ENCODE results near the gene IDI2. TPM values are rescaled to one million over a fixed set of nuclear protein-coding genes. Genes with fewer than 3 reads are reported as not detected.

IDI2 gene
- total and polyA plus RNA-seq, 2 of the 13 experiments (the other 11 are each of a cell fraction or from before 2014, with no cell fraction given): not detected

DNA sequence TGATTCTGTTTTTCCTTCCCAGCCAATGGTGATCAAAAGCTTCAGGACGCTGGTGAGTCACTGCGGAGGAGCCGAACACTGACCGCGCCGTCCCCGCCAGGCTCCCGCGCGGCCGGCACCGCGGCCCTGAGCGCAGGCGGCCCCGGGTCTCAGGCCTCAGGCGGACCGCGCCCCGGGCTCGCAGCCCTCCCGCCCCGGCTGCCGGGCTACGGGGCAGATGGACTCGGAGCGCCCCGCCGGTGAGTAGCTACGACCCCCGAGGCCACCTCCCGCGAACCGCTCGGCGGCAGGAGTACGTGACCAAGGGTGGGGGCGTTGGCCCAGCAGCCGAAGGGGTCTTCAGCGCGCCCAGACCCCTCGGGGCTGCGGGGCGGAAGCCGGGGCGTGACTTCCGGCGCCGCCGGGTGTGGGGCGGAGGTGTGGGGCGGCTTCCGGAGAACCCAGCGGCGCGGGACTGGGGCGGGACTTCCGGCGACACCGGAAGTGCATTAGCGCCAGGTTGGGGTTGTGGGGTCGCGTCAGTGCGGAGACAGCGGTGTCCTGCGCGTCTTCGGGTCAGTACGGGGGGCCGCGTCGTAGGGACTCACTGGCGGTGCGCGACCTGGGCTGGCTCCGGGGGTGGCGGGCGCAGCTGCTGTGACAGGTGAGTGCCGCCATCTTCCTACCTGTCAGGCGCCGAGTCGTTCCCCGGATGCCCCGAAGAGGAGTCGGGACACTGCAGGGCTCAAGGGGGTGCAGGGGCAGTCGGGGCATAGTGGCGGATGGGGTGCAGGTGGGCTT is 30.9 kb upstream of the IDI2 start, which contains the start of gene WDR37 (continued):
- TF ChIP-seq, protein P1, sequence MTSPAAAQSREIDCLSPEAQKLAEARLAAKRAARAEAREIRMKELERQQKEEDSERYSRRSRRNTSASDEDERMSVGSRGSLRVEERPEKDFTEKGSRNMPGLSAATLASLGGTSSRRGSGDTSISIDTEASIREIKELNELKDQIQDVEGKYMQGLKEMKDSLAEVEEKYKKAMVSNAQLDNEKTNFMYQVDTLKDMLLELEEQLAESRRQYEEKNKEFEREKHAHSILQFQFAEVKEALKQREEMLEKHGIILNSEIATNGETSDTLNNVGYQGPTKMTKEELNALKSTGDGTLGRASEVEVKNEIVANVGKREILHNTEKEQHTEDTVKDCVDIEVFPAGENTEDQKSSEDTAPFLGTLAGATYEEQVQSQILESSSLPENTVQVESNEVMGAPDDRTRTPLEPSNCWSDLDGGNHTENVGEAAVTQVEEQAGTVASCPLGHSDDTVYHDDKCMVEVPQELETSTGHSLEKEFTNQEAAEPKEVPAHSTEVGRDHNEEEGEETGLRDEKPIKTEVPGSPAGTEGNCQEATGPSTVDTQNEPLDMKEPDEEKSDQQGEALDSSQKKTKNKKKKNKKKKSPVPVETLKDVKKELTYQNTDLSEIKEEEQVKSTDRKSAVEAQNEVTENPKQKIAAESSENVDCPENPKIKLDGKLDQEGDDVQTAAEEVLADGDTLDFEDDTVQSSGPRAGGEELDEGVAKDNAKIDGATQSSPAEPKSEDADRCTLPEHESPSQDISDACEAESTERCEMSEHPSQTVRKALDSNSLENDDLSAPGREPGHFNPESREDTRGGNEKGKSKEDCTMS (CRISPR knock-in tag; conservative IDR thresholded peaks at IDR 0.05): no peak
- TF ChIP-seq ZFP1 (CRISPR knock-in tag; IDR thresholded peaks at IDR 0.05) (0 out of 2 replicates have a peak, but pooled peaks have one; percentile 31), FOXC1 (CRISPR knock-in tag; IDR thresholded peaks at IDR 0.05; ENCODE audit: borderline replicate concordance) (no peak; the same call in 1 of the 2 replicates), ZNF3 (CRISPR knock-in tag; IDR thresholded peaks at IDR 0.05) (no peak), ZMYM2 (CRISPR knock-in tag; IDR thresholded peaks at IDR 0.05) (no peak), TMF1 (CRISPR knock-in tag; IDR thresholded peaks at IDR 0.05; ENCODE audit: low read depth) (no peak), ARID2 (CRISPR knock-in tag; IDR thresholded peaks at IDR 0.05; ENCODE audit: borderline replicate concordance) (no peak), PPARG (CRISPR knock-in tag; conservative IDR thresholded peaks at IDR 0.05) (no peak), YY1 (IDR thresholded peaks at IDR 0.05; ENCODE audit: insufficient read depth, insufficient replicate concordance, low read depth, low read length) (peak; percentile 84), RELA (CRISPR knock-in tag; IDR thresholded peaks at IDR 0.05) (no peak), ZNF839 (CRISPR knock-in tag; IDR thresholded peaks at IDR 0.05; ENCODE audit: borderline replicate concordance) (0 out of 2 replicates have a peak, but pooled peaks have one; percentile 33), NFIB (CRISPR knock-in tag; IDR thresholded peaks at IDR 0.05; ENCODE audit: borderline replicate concordance) (no peak), ZNF121 (CRISPR knock-in tag; IDR thresholded peaks at IDR 0.05) (no peak), RAD21 (CRISPR knock-in tag; IDR thresholded peaks at IDR 0.05) (peak; percentile 5; the same call in 1 of the 2 replicates), MED8 (CRISPR knock-in tag; IDR thresholded peaks at IDR 0.05; ENCODE audit: insufficient replicate concordance) (peak; percentile 80), EHMT2 (IDR thresholded peaks at IDR 0.05; ENCODE audit: borderline replicate concordance, low read depth, low read length) (no peak), ZNF451 (CRISPR knock-in tag; IDR thresholded peaks at IDR 0.05) (no peak), IKZF1 (IDR thresholded peaks at IDR 0.05) (no peak)
- TF ChIP-seq, protein P2, sequence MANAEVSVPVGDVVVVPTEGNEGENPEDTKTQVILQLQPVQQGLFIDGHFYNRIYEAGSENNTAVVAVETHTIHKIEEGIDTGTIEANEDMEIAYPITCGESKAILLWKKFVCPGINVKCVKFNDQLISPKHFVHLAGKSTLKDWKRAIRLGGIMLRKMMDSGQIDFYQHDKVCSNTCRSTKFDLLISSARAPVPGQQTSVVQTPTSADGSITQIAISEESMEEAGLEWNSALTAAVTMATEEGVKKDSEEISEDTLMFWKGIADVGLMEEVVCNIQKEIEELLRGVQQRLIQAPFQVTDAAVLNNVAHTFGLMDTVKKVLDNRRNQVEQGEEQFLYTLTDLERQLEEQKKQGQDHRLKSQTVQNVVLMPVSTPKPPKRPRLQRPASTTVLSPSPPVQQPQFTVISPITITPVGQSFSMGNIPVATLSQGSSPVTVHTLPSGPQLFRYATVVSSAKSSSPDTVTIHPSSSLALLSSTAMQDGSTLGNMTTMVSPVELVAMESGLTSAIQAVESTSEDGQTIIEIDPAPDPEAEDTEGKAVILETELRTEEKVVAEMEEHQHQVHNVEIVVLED (CRISPR knock-in tag; IDR thresholded peaks at IDR 0.05; ENCODE audit: borderline replicate concordance): peak; percentile 90
- TF ChIP-seq, protein P3, sequence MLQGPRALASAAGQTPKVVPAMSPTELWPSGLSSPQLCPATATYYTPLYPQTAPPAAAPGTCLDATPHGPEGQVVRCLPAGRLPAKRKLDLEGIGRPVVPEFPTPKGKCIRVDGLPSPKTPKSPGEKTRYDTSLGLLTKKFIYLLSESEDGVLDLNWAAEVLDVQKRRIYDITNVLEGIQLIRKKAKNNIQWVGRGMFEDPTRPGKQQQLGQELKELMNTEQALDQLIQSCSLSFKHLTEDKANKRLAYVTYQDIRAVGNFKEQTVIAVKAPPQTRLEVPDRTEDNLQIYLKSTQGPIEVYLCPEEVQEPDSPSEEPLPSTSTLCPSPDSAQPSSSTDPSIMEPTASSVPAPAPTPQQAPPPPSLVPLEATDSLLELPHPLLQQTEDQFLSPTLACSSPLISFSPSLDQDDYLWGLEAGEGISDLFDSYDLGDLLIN (CRISPR knock-in tag; IDR thresholded peaks at IDR 0.05; ENCODE audit: borderline replicate concordance): no peak
- TF ChIP-seq, protein P4, sequence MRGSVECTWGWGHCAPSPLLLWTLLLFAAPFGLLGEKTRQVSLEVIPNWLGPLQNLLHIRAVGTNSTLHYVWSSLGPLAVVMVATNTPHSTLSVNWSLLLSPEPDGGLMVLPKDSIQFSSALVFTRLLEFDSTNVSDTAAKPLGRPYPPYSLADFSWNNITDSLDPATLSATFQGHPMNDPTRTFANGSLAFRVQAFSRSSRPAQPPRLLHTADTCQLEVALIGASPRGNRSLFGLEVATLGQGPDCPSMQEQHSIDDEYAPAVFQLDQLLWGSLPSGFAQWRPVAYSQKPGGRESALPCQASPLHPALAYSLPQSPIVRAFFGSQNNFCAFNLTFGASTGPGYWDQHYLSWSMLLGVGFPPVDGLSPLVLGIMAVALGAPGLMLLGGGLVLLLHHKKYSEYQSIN (CRISPR knock-in tag; IDR thresholded peaks at IDR 0.05; ENCODE audit: borderline replicate concordance): no peak
- TF ChIP-seq, protein P5, sequence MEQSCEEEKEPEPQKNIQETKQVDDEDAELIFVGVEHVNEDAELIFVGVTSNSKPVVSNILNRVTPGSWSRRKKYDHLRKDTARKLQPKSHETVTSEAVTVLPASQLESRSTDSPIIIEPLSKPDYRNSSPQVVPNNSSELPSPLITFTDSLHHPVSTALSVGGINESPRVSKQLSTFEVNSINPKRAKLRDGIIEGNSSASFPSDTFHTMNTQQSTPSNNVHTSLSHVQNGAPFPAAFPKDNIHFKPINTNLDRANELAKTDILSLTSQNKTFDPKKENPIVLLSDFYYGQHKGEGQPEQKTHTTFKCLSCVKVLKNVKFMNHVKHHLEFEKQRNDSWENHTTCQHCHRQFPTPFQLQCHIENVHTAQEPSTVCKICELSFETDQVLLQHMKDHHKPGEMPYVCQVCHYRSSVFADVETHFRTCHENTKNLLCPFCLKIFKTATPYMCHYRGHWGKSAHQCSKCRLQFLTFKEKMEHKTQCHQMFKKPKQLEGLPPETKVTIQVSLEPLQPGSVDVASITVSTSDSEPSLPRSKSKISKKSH (CRISPR knock-in tag; IDR thresholded peaks at IDR 0.05; ENCODE audit: borderline replicate concordance): 0 out of 2 replicates have a peak, but pooled peaks have one; percentile 47
